ENCODE results near the gene DAPK2.

DAPK2 gene

GRCh38 chr15:63895194-63895593 lies 151.1 kb downstream of the DAPK2 start:
- H3K9me3 ChIP-seq = no peaks in the 10 kb centered on the region
- H3K36me3 ChIP-seq = no peaks in the 10 kb centered on the region
- no peak overlapping the region for H3K4me3 ChIP-seq (ENCODE audit: low read depth in 1 of 2, low read length in 1 of 2)
- no peak overlapping the region for H3K27ac ChIP-seq
- TF ChIP-seq CTCF (IDR thresholded peaks at IDR 0.05) = no peak
- H3K4me1 ChIP-seq (ENCODE audit: control insufficient read depth in 1 of 2, insufficient read depth in 1 of 2, low read depth in 1 of 2, low read length in 1 of 2) = peaks cover 64 to 69% of the 10 kb centered on the region in 2 experiments
- H3K27me3 ChIP-seq = no peaks in the 10 kb centered on the region

DNA sequence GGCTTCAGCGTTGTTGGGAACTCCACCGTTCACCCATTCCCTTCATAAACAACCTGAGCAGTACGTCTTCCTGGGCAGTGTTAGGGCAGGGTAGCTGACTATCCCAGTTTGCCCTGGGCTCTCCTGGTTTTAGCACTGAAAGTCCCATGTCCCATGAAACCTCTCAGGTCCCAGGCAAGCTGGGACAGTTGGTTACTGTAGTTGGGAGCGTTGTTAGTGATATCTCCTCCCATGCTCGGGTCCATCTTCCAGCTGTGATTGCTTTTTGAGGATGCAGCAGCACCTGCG lies 151.7 kb downstream of the DAPK2 start:
- H3K27ac ChIP-seq = no peak overlapping the region
- no peaks in the 10 kb centered on the region for H3K9me3 ChIP-seq
- peaks cover 58 to 68% of the 10 kb centered on the region in 2 experiments for H3K4me1 ChIP-seq (ENCODE audit: control insufficient read depth in 1 of 2, insufficient read depth in 1 of 2, low read depth in 1 of 2, low read length in 1 of 2)
- H3K4me3 ChIP-seq (ENCODE audit: low read depth in 1 of 2, low read length in 1 of 2) = no peak overlapping the region
- no peaks in the 10 kb centered on the region for H3K36me3 ChIP-seq
- H3K27me3 ChIP-seq = no peaks in the 10 kb centered on the region
- TF ChIP-seq CTCF (IDR thresholded peaks at IDR 0.05) = no peak

GRCh38 chr15:63893866-63894661 lies 152.2 kb downstream of the DAPK2 start:
- H3K27ac ChIP-seq = no peak overlapping the region
- H3K9me3 ChIP-seq = no peaks in the 10 kb centered on the region
- peaks cover 53 to 64% of the 10 kb centered on the region in 2 experiments for H3K4me1 ChIP-seq (ENCODE audit: control insufficient read depth in 1 of 2, insufficient read depth in 1 of 2, low read depth in 1 of 2, low read length in 1 of 2)
- H3K27me3 ChIP-seq = no peaks in the 10 kb centered on the region
- no peak for TF ChIP-seq CTCF (IDR thresholded peaks at IDR 0.05)
- H3K4me3 ChIP-seq (ENCODE audit: low read depth in 1 of 2, low read length in 1 of 2) = no peak overlapping the region
- no peaks in the 10 kb centered on the region for H3K36me3 ChIP-seq

GRCh38 chr15:63892794-63893441 lies 153.4 kb downstream of the DAPK2 start:
- no peaks in the 10 kb centered on the region for H3K27me3 ChIP-seq
- H3K4me3 ChIP-seq (ENCODE audit: low read depth in 1 of 2, low read length in 1 of 2) = no peak overlapping the region
- peaks cover 42 to 52% of the 10 kb centered on the region in 2 experiments for H3K4me1 ChIP-seq (ENCODE audit: control insufficient read depth in 1 of 2, insufficient read depth in 1 of 2, low read depth in 1 of 2, low read length in 1 of 2)
- no peaks in the 10 kb centered on the region for H3K9me3 ChIP-seq
- TF ChIP-seq CTCF (IDR thresholded peaks at IDR 0.05) = no peak
- H3K36me3 ChIP-seq = no peaks in the 10 kb centered on the region
- no peak overlapping the region for H3K27ac ChIP-seq

DNA sequence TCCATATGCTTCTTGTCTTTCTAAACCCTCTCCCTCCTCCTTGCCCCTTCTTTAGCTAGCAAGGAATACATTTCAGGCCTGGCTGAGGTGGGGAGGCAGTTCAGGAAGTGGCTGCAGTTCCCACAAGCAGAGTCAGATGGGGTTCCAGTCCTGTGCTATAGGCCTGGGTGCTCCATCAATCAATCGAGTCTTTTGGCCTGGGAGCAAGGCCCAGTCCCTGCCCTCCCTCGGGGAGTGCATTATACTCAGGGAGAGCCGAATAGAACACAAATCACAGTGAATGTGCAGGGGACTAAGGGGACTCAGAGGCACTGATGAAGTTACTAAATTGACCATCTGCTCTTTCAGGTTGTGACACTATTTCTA lies 154.5 kb downstream of the DAPK2 start:
- no peaks in the 10 kb centered on the region for H3K9me3 ChIP-seq
- no peak overlapping the region for H3K4me3 ChIP-seq (ENCODE audit: low read depth in 1 of 2, low read length in 1 of 2)
- peak overlapping the region; percentile 20 for H3K27ac ChIP-seq
- no peaks in the 10 kb centered on the region for H3K36me3 ChIP-seq
- H3K27me3 ChIP-seq = no peaks in the 10 kb centered on the region
- peaks cover 38 to 49% of the 10 kb centered on the region in 2 experiments for H3K4me1 ChIP-seq (ENCODE audit: control insufficient read depth in 1 of 2, insufficient read depth in 1 of 2, low read depth in 1 of 2, low read length in 1 of 2)
- no peak for TF ChIP-seq CTCF (IDR thresholded peaks at IDR 0.05)
